Lung (tissue), 12 donors: Measurements from ENCODE around the gene RAB18. TPM values are rescaled to one million over a fixed set of nuclear protein-coding genes. Genes with fewer than 3 reads are reported as not detected.

Experiments used
- ATAC-seq: fragments of 200-7000 bp; cut with Tn5 transposase; one replicate; pipeline ENCODE4 v1.9.1; 2020; ENCODE audit warnings: moderate number of reproducible peaks; ENCODE audit not compliant: insufficient read depth, low FRiP score
- DNase-seq, 3 donors: peaks; one replicate each; pipeline ENCODE4 v3.0.0-alpha.2; 2013 to 2017
- H3K27ac ChIP-seq, 2 donors: one replicate each; pipeline ENCODE4 v1.5.1; 2013; ENCODE audit warnings: mild to moderate bottlenecking in 2 of 2, moderate library complexity in 2 of 2, control low read depth in 1 of 2, inconsistent platforms in 1 of 2, low read depth in 1 of 2, low read length in 1 of 2
- H3K27me3 ChIP-seq, 3 donors: one replicate each; pipeline ENCODE4 v1.5.1; 2013; ENCODE audit warnings: low read length in 2 of 3; ENCODE audit not compliant: control insufficient read depth in 3 of 3, insufficient read depth in 3 of 3
- H3K36me3 ChIP-seq, 4 donors: one replicate each; pipeline ENCODE4 v1.5.1; 2013; ENCODE audit warnings: low read length in 4 of 4, mild to moderate bottlenecking in 1 of 4, moderate library complexity in 1 of 4; ENCODE audit not compliant: control insufficient read depth in 4 of 4, insufficient read depth in 4 of 4
- H3K4me1 ChIP-seq, 5 donors: one replicate each; pipeline ENCODE4 v1.5.1; 2013; ENCODE audit warnings: low read length in 5 of 5, mild to moderate bottlenecking in 2 of 5, moderate library complexity in 1 of 5; ENCODE audit not compliant: control insufficient read depth in 5 of 5, insufficient read depth in 5 of 5
- H3K4me3 ChIP-seq: one replicate; pipeline ENCODE4 v1.5.1; 2013; ENCODE audit warnings: mild to moderate bottlenecking, control low read depth, moderate library complexity
- H3K9ac ChIP-seq, 2 donors: one replicate each; pipeline ENCODE4 v1.5.1; 2013; ENCODE audit warnings: low read length in 2 of 2, control low read depth in 1 of 2; ENCODE audit not compliant: insufficient read depth in 1 of 2
- H3K9me3 ChIP-seq, 4 donors: one replicate each; pipeline ENCODE4 v1.5.1; 2013; ENCODE audit warnings: low read length in 3 of 4, mild to moderate bottlenecking in 1 of 4, moderate library complexity in 1 of 4; ENCODE audit not compliant: control insufficient read depth in 4 of 4, insufficient read depth in 3 of 4
- WGBS, 2 donors: extraction: QIAGEN DNeasy Blood & Tissue Kit; methylation state at CpG; one replicate each; pipeline ENCODE4 v1.1.7; 2013; 5-methylcytosine and 5-hydroxymethylcytosine counted together
- polyA plus RNA-seq, 2 donors: library from polyadenylated mRNA; stranded (reverse); fragments of 200-250 nt; gene quantifications; one replicate each; pipeline ENCODE4 v1.2.1, GENCODE V29; 2013
- total RNA-seq, 2 donors: library from RNA; depleted of rRNA in 1 of 2; stranded (reverse); fragments of >200 nt in 1 of 2; gene quantifications; one replicate each; pipeline ENCODE4 v1.2.1, GENCODE V29; 2014 to 2021
- TF ChIP-seq, protein P1 (sequence below): IDR thresholded peaks from 2 replicates; pipeline ENCODE4 v1.5.1; 2012; ENCODE audit warnings: mild to moderate bottlenecking; ENCODE audit errors: control extremely low read depth, extremely low read depth
- donor health status: control.
- donor health status: control.
- donor health status: Bipolar disorder and iron deficiency.
- donor health status: healthy.
- donor health status: DM: yes; HTN: yes; CAD: no.

The RAB18 gene
- total and polyA plus RNA-seq, 4 donors, result 26.8 to 84.5 (median 55.5) TPM

DNA sequence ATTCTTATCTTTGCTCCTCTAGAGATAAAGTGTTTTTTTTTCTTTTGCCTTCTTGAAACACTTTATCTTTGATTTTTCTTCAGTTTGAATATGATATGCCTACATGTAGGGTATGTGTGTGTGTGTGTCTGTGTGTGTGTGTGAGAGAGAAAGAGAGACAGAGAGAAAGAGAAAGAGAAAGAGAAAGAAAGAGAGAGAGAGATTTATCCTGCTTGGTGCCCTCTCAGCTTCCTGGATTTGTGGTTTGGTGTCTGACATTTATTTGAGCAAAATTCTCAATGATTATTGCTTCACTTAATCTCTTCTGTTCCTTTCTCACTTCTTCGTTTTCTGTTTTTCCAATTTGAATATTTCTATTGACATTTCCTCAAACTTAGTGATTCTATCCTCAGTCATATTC lies 60.3 kb downstream of the RAB18 start:
- no peaks in the 10 kb centered on the region for H3K4me1 ChIP-seq
- peaks cover 0 to 3% (median 0%) of the 10 kb centered on the region in 4 donors for H3K9me3 ChIP-seq
- no peak overlapping the region for H3K4me3 ChIP-seq
- H3K36me3 ChIP-seq, result no peaks in the 10 kb centered on the region
- no peak overlapping the region for H3K27ac ChIP-seq
- no peak overlapping the region for H3K9ac ChIP-seq
- no peaks in the 10 kb centered on the region for H3K27me3 ChIP-seq
- no peak for ATAC-seq
- TF ChIP-seq, protein P1, sequence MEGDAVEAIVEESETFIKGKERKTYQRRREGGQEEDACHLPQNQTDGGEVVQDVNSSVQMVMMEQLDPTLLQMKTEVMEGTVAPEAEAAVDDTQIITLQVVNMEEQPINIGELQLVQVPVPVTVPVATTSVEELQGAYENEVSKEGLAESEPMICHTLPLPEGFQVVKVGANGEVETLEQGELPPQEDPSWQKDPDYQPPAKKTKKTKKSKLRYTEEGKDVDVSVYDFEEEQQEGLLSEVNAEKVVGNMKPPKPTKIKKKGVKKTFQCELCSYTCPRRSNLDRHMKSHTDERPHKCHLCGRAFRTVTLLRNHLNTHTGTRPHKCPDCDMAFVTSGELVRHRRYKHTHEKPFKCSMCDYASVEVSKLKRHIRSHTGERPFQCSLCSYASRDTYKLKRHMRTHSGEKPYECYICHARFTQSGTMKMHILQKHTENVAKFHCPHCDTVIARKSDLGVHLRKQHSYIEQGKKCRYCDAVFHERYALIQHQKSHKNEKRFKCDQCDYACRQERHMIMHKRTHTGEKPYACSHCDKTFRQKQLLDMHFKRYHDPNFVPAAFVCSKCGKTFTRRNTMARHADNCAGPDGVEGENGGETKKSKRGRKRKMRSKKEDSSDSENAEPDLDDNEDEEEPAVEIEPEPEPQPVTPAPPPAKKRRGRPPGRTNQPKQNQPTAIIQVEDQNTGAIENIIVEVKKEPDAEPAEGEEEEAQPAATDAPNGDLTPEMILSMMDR, result no peak
- WGBS, 2 donors, result 21 to 47% methylated on average over 1 of the region's 1 CpG
- DNase-seq, result no peak

DNA sequence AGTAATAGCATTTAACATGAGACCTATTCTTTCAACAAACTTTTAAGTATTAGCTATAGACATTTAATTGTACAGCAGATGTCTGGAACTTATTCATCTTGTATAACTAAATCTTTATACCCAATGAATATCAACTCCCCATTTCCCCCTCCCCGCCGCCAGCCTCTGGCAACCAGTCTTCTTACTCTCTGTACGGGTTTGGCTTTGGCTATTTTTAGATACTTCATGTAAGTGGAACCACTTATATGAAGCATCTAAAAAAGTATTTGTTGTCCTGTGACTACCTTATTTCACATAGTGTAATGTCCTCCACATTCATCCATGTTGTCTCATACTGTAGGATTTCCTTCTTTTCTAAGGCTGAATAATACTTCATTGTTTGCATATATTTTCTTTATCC lies 60.8 kb downstream of the RAB18 start:
- Histone ChIP-seq H3K27ac (no peak overlapping the region), H3K9ac (no peak overlapping the region), H3K9me3 (peaks cover 0 to 3% (median 0%) of the 10 kb centered on the region in 4 donors), H3K4me1 (no peaks in the 10 kb centered on the region), H3K4me3 (no peak overlapping the region), H3K27me3 (no peaks in the 10 kb centered on the region), H3K36me3 (no peaks in the 10 kb centered on the region)
- TF ChIP-seq, protein P1, result no peak
- DNase-seq (no peak), ATAC-seq (no peak)
- WGBS, 2 donors, result 71 to 84% methylated on average over 3 of the region's 3 CpGs

DNA sequence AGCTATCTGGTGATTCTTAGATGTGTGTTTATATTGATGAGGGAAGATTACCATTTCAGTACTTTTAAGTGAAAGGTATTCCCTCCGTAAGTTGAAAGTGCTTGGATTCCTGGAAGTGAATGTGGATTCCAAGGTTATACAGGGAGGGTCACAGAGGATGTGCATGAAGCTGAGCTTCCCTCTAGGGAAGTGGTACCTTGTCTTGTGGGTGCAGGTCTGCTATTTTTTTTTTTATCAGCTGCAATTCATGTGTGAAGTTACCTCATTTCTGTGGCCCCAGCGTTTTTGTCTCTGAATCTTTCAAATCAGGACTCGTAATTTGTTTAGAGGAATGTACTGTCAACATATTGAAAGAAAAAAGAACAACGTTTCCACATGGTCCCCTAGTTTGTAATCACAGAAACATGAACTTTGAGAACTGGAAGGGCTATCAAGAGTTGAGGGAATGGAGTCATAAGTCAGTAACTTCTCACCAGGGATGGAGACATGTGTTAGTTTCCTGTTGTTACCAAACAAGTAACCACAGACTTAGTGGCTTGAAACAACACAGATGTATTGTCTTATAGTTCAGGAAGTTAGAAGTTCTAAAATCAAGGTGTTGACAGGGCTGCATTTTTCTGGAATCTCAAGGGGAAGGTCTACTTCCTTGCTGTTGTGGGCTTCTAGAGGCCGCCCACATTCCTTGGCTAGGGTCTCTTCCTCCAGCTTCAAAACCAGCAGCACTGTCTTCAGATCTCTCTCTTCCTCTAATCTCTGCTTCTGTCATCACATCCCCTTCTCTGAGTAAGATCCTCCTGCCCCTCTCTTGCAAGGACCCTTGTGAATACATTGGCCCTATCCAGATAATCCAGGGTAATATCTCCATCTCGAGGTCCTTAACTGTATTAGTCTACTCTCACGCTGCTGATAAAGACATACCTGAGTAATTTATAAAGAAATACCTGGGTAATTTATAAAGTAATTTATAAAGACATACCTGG lies 64.4 kb downstream of the RAB18 start:
- Histone ChIP-seq H3K9me3 (peaks cover 0 to 3% (median 0%) of the 10 kb centered on the region in 4 donors), H3K27ac (no peak overlapping the region), H3K36me3 (no peaks in the 10 kb centered on the region), H3K9ac (no peak overlapping the region), H3K4me3 (no peak overlapping the region), H3K27me3 (no peaks in the 10 kb centered on the region), H3K4me1 (no peaks in the 10 kb centered on the region)
- TF ChIP-seq, protein P1, result no peak
- no peak for ATAC-seq
- DNase-seq, result no peak
- WGBS, 2 donors, result 69 to 80% methylated on average over 7 of the region's 7 CpGs
